Central memory CD8-positive, alpha-beta T cell (primary cell): ENCODE measurements around the gene SREBF1.
A peak's percentile ranks its signal among the peaks of the same experiment; 100 is the strongest.

ENCODE experiments used
- ATAC-seq: fragments of 150-1000 bp; cut with Tn5 transposase; replicated peaks from 2 replicates; pipeline ENCODE4 v1.10.0; 2022; ENCODE audit warnings: mild to moderate bottlenecking, moderate FRiP score, moderate number of reproducible peaks; ENCODE audit not compliant: poor library complexity, severe bottlenecking; ENCODE audit errors: extremely low read depth
- DNase-seq, 2 donors: peaks; one replicate each; pipeline ENCODE4 v3.0.0; 2021; ENCODE audit warnings: low spot score in 2 of 2
- H3K27ac Mint-ChIP-seq: one replicate; pipeline ENCODE4 v1.8.0; 2022; ENCODE audit warnings: low read depth, mild to moderate bottlenecking, moderate library complexity, mixed read lengths
- H3K27me3 Mint-ChIP-seq: one replicate; pipeline ENCODE4 v1.8.0; 2022; ENCODE audit warnings: mixed read lengths
- H3K36me3 Mint-ChIP-seq: one replicate; pipeline ENCODE4 v1.8.0; 2022; ENCODE audit warnings: mild to moderate bottlenecking, moderate library complexity, mixed read lengths; ENCODE audit not compliant: insufficient read depth
- H3K4me1 Mint-ChIP-seq: one replicate; pipeline ENCODE4 v1.8.0; 2022; ENCODE audit warnings: mixed read lengths
- H3K4me3 Mint-ChIP-seq: one replicate; pipeline ENCODE4 v1.8.0; 2022; ENCODE audit warnings: mild to moderate bottlenecking, moderate library complexity, mixed read lengths
- H3K9me3 Mint-ChIP-seq: one replicate; pipeline ENCODE4 v1.8.0; 2022; ENCODE audit warnings: mixed read lengths

SREBF1 gene

GRCh38 chr17:17795946-17796786 is 40.6 kb downstream of the SREBF1 start:
- no peak for DNase-seq
- ATAC-seq: no peak
- H3K36me3 Mint-ChIP-seq: peaks cover 4% of the 10 kb centered on the region
- H3K4me3 Mint-ChIP-seq: no peak overlapping the region
- no peaks in the 10 kb centered on the region for H3K27me3 Mint-ChIP-seq
- no peak overlapping the region for H3K27ac Mint-ChIP-seq
- no peaks in the 10 kb centered on the region for H3K9me3 Mint-ChIP-seq
- H3K4me1 Mint-ChIP-seq: peaks cover 26% of the 10 kb centered on the region

DNA sequence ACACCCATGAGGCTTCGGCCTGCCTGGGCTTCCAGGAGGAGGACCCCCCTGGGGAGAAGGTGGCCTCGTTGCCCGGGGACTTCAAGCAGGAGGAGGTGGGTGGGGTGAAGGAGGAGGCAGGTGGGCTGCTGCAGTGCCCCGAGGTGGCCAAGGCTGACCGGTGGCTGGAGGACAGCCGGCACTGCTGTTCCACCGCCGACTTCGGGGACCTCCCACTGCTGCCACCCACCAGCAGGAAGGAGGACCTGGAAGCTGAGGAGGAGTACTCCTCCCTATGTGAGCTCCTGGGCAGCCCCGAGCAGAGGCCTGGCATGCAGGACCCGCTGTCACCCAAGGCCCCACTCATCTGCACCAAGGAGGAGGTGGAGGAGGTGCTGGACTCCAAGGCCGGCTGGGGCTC is 41.5 kb downstream of the SREBF1 start:
- no peak for DNase-seq
- peaks cover 3% of the 10 kb centered on the region for H3K36me3 Mint-ChIP-seq
- H3K27ac Mint-ChIP-seq: no peak overlapping the region
- no peak for ATAC-seq
- H3K4me1 Mint-ChIP-seq: peaks cover 26% of the 10 kb centered on the region
- H3K9me3 Mint-ChIP-seq: no peaks in the 10 kb centered on the region
- no peaks in the 10 kb centered on the region for H3K27me3 Mint-ChIP-seq
- no peak overlapping the region for H3K4me3 Mint-ChIP-seq

GRCh38 chr17:17794382-17794781 is 42.4 kb downstream of the SREBF1 start:
- H3K27ac Mint-ChIP-seq: peak overlapping the region; percentile 95
- H3K4me1 Mint-ChIP-seq: peaks cover 26% of the 10 kb centered on the region
- no peak for ATAC-seq
- H3K4me3 Mint-ChIP-seq: no peak overlapping the region
- DNase-seq: no peak
- no peaks in the 10 kb centered on the region for H3K27me3 Mint-ChIP-seq
- H3K9me3 Mint-ChIP-seq: no peaks in the 10 kb centered on the region
- H3K36me3 Mint-ChIP-seq: no peaks in the 10 kb centered on the region

- Mint-ChIP-seq H3K27me3 (no peaks in the 10 kb centered on the region), H3K4me3 (peak overlapping the region; percentile 70), H3K4me1 (peaks cover 26% of the 10 kb centered on the region), H3K9me3 (no peaks in the 10 kb centered on the region), H3K27ac (peak overlapping the region; percentile 95), H3K36me3 (peaks cover under 1% of the 10 kb centered on the region)
- DNase-seq (no peak), ATAC-seq (no peak)
These were observed 43.2 kb downstream of the SREBF1 start for GRCh38 chr17:17793378-17794214.

DNA sequence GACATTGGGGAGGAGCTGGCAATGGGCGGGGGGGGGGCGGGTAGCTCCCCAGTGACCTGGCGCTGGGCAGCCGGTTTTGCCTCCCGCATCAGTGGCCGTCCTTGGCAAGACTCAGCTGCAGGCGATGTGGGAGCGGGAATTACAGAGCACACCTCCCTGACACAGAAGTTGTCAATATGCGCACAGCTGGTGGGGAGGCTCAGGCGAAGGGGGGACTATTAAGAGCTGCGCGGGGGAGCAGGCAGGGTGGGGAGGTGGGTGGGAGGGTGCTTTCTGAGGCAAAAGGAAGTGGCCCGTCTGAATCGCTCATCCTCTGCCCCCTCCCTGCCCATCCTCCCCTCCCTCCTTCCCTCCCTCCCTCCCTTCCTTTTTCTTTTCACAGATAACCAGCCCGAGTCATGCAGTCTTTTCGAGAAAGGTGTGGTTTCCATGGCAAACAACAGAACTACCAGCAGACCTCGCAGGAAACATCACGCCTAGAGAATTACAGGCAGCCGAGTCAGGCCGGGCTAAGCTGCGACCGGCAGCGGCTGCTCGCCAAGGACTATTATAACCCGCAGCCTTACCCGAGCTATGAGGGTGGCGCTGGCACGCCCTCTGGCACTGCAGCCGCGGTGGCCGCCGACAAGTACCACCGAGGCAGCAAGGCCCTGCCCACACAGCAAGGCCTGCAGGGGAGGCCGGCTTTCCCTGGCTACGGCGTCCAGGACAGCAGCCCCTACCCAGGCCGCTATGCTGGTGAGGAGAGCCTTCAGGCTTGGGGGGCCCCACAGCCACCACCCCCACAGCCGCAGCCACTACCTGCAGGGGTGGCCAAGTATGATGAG is 44.0 kb downstream of the SREBF1 start:
- H3K27me3 Mint-ChIP-seq: no peaks in the 10 kb centered on the region
- H3K4me3 Mint-ChIP-seq: peak overlapping the region; percentile 70
- peak; percentile 91 for ATAC-seq
- no peaks in the 10 kb centered on the region for H3K9me3 Mint-ChIP-seq
- H3K36me3 Mint-ChIP-seq: peaks cover 2% of the 10 kb centered on the region
- peak; percentile 47 to 75 for DNase-seq
- peaks cover 26% of the 10 kb centered on the region for H3K4me1 Mint-ChIP-seq
- peak overlapping the region; percentile 95 for H3K27ac Mint-ChIP-seq

DNA sequence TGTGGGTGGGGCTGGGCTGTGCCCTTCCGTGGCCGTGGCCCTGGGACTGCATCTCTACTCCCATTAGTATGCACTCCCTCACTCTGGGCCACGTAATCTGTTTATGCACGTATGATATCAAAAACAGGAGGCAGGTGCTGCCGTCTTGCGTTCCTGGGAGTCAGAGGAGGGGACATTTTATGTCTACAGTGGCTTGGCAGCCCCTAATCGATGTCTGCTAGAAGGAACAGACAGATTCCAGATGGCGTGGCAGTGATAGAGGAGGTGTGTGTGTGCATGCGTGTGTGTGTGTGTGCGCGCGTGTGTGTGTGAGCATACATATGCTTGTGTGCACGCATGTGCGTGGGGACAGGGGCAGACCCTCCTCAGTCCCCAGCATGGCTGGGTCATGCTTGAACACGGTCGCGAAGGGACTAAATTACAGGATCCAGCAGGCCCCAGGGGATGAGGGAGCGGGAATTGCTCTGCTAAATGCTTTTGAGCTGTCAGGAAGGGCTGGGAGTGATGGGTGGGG is 44.7 kb downstream of the SREBF1 start:
- H3K27me3 Mint-ChIP-seq: no peaks in the 10 kb centered on the region
- peak overlapping the region; percentile 95 for H3K27ac Mint-ChIP-seq
- H3K4me3 Mint-ChIP-seq: peak overlapping the region; percentile 70
- ATAC-seq (no peak), DNase-seq (no peak)
- peaks cover 26% of the 10 kb centered on the region for H3K4me1 Mint-ChIP-seq
- H3K9me3 Mint-ChIP-seq: no peaks in the 10 kb centered on the region
- H3K36me3 Mint-ChIP-seq: peaks cover 2% of the 10 kb centered on the region

DNA sequence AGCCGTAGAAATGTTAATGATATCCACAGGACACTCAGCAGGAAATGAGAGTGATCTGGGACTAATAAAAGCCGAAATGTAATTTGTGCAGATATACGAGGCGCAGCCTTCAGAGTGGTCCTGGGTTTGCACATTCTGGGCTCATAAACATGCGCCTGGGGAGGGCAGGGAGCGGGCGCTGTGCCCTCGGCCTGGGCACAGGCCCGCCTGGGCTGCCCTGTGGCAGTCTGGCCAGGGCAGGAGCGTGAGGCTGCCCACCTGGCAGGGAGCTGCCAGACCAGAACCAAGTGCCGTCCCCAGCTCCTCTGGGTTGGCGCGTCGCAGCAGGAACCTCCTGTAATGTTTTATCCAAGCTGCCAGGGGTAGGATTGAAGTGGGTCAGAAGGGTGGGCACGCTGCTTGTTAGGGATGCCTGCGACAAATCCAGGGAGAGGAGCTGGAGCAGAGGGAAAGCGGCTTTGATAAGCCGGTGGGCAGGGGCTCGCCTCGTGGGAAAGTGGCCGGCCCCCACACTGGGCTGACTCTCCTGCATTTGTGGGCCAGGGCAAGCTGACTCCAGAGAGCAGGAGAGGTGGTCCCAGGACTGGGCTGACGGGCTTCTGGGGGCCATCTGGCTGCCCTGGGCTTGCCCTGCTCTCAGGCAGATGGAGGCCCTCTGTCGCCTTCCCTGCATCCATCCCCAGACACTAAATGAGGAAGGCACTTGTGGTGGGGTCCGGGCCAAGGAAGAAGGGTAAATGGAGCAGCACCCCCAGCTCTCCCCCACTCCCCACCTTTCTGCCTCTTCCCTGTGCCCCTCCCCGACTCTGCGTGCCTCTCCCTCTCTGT is 45.9 kb downstream of the SREBF1 start:
- Mint-ChIP-seq H3K27ac (no peak overlapping the region), H3K4me1 (peaks cover 27% of the 10 kb centered on the region), H3K27me3 (no peaks in the 10 kb centered on the region), H3K36me3 (peaks cover 2% of the 10 kb centered on the region), H3K9me3 (no peaks in the 10 kb centered on the region), H3K4me3 (no peak overlapping the region)
- DNase-seq (no peak), ATAC-seq (no peak)

DNA sequence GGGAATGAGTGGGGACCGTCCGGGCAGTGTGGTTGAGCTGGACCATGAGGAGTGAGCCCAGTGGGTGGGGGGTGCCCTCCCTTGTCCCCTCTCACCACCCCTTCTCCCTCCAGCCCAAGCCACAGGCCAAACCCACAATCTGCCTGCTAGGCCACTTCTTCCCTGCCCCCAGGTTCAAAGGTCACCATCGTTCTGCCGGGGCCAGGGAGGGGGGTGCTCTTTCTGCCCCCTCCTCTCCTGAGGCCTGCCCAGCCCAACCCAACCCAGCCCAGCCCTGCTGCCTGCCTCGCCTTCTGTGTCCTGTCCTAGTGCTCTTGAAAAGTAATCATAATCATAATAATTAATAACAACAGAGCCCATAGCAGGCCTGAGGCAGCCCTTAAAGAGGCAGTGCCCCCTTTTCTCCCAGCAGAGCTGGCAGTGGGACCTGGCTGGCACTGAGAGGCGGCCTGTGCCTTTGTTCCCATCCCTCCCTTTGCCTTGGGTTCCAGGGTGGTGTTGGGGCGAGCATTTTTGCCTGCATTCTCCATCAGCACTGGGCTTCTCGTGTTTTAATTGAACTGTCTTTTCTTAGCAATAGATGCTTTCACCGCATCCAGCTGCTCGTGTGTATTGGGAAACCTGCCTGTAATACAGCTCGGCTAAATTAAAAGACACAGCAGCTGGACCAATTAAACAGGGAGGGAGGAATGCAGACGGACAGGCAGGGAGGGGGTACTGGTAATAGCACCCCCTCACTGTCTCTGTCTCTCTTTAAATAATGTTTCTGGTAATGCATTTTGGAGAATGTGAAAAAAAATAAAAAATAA is 46.8 kb downstream of the SREBF1 start:
- H3K36me3 Mint-ChIP-seq: peaks cover 2% of the 10 kb centered on the region
- no peak overlapping the region for H3K4me3 Mint-ChIP-seq
- H3K27me3 Mint-ChIP-seq: no peaks in the 10 kb centered on the region
- no peak overlapping the region for H3K27ac Mint-ChIP-seq
- H3K9me3 Mint-ChIP-seq: no peaks in the 10 kb centered on the region
- H3K4me1 Mint-ChIP-seq: peaks cover 35% of the 10 kb centered on the region
- ATAC-seq (no peak), DNase-seq (no peak)

GRCh38 chr17:17789410-17789809 is 47.4 kb downstream of the SREBF1 start:
- H3K9me3 Mint-ChIP-seq: no peaks in the 10 kb centered on the region
- ATAC-seq (no peak), DNase-seq (no peak)
- no peaks in the 10 kb centered on the region for H3K27me3 Mint-ChIP-seq
- no peak overlapping the region for H3K27ac Mint-ChIP-seq
- H3K4me3 Mint-ChIP-seq: no peak overlapping the region
- H3K36me3 Mint-ChIP-seq: peaks cover 2% of the 10 kb centered on the region
- peaks cover 38% of the 10 kb centered on the region for H3K4me1 Mint-ChIP-seq

DNA sequence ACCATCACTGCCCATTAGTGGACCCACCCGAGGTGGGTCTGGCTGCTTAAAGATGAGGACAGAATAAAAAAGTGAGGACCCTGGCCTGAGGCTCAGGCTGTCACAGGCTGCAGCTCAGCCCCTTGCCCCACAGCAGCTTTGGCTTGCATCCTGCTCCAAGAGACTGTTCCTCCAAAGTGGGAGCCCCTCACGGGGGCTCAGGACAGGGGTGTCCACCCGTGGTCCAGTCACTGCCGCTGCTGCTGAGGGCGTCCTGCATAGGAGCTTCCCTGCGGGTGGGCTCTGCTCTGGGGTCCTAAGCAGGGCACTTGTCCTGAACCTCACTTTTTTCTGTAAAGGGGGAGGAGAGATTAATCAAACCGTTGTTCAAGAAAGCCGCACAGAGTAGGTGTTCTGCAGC is 47.8 kb downstream of the SREBF1 start:
- peaks cover 2% of the 10 kb centered on the region for H3K36me3 Mint-ChIP-seq

DNA sequence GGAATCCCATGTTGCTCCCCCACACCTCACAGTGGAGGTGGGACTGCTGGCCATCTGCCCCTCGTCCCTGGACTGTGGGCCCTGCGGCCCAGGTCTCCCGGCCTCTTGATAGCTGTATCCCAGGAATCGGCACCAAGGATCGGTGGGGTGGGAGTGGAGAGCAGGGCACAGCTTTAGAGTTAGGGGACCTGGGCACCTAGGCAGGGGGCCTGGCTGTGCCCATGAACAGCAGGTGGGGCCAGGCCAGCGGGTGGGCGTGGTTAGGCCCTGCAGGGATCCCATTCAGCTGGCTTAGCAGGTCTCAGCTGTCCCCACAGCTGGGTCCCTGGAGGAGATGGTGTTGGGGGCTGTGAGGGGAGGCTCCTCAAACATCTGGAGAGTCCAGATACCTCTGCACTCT is 49.2 kb downstream of the SREBF1 start:
- H3K9me3 Mint-ChIP-seq: no peaks in the 10 kb centered on the region
- DNase-seq (no peak), ATAC-seq (no peak)
- H3K4me3 Mint-ChIP-seq: no peak overlapping the region
- peaks cover 2% of the 10 kb centered on the region for H3K36me3 Mint-ChIP-seq
- peaks cover 31% of the 10 kb centered on the region for H3K4me1 Mint-ChIP-seq
- H3K27ac Mint-ChIP-seq: no peak overlapping the region
- no peaks in the 10 kb centered on the region for H3K27me3 Mint-ChIP-seq

More for the DNA sequence above, 47.8 kb downstream of the SREBF1 start:
- no peak for ATAC-seq
- H3K27me3 Mint-ChIP-seq: no peaks in the 10 kb centered on the region
- H3K9me3 Mint-ChIP-seq: no peaks in the 10 kb centered on the region
- H3K4me3 Mint-ChIP-seq: no peak overlapping the region
- no peak overlapping the region for H3K27ac Mint-ChIP-seq
- peaks cover 40% of the 10 kb centered on the region for H3K4me1 Mint-ChIP-seq
- no peak for DNase-seq
